GM12878 (cell line): ENCODE data around the gene ELF2. TPM values are rescaled to one million over a fixed set of nuclear protein-coding genes. Genes with fewer than 3 reads are reported as not detected.

Experiments used
- ATAC-seq: fragments of 200-7000 bp; cut with Tn5 transposase; 3 replicates; pipeline ENCODE4 v1.9.1; 2020; ENCODE audit warnings: mild to moderate bottlenecking, moderate library complexity
- BruUV-seq: library from RNA; stranded (reverse); fragments of 400-500 nt; replicated peaks from 2 replicates; lab custom pipeline; 2021; lab: Mats Ljungman, UMichigan
- CTCF ChIA-PET: fragments of 300-600 bp; sonication (Branson Sonifier 250); formaldehyde crosslinking; extraction: SDS; loops from one replicate; lab custom pipeline; 2021; ENCODE audit warnings: inconsistent platforms; lab: Yijun Ruan, JAX
- POLR2A ChIA-PET: fragments of 350-600 bp; formaldehyde crosslinking; extraction: SDS; loops from one replicate; lab custom pipeline; 2021; ENCODE audit warnings: inconsistent platforms; lab: Charles Lee
- RAD21 ChIA-PET: fragments of 300-600 bp; sonication (Branson Sonifier 250); formaldehyde crosslinking; loops from one replicate; lab custom pipeline; 2023; ENCODE audit warnings: antibody characterized with exemption; ENCODE audit not compliant: unreplicated experiment; lab: Charles Lee
- SMC1A ChIA-PET: fragments of 300-600 bp; sonication (Branson Sonifier 250); formaldehyde crosslinking; loops from one replicate; lab custom pipeline; 2023; ENCODE audit not compliant: unreplicated experiment, uncharacterized antibody; lab: Charles Lee
- DNase-seq: peaks from one replicate; pipeline ENCODE4 v3.0.0-alpha.2; 2011; ENCODE audit warnings: low read depth, low spot score
- FAIRE-seq: peaks from 3 replicates; lab custom pipeline; 2011; peaks lifted over from hg19 to GRCh38; lab: Jason Lieb, UNC
- H2AFZ ChIP-seq: 2 replicates; pipeline ENCODE4 v1.6.0; 2011; ENCODE audit warnings: low read depth, low read length, control low read depth; ENCODE audit not compliant: control insufficient read depth
- H3K27ac ChIP-seq: 2 replicates; pipeline ENCODE4 v1.5.1; 2011; ENCODE audit warnings: control low read depth; ENCODE audit not compliant: control insufficient read depth, insufficient read depth
- H3K27me3 ChIP-seq, 2 experiments: replicated peaks in 1 of 2; 2 replicates each; pipeline versions ENCODE4 v1.6.0 to v1.6.1; 2011; ENCODE audit warnings: low read length in 1 of 2; ENCODE audit not compliant: control insufficient read depth in 2 of 2, insufficient read depth in 2 of 2
- H3K36me3 ChIP-seq, 2 experiments: 2 replicates each; pipeline ENCODE4 v1.5.1; 2011; ENCODE audit warnings: low read length in 1 of 2; ENCODE audit not compliant: control insufficient read depth in 2 of 2, insufficient read depth in 2 of 2
- H3K4me1 ChIP-seq: 2 replicates; pipeline ENCODE4 v1.6.1; 2011; ENCODE audit warnings: mild to moderate bottlenecking, low read length, moderate library complexity, mixed read lengths; ENCODE audit not compliant: control insufficient read depth, insufficient read depth
- H3K4me2 ChIP-seq: 2 replicates; pipeline ENCODE4 v1.6.0; 2011; ENCODE audit warnings: control low read depth; ENCODE audit not compliant: control insufficient read depth, insufficient read depth
- H3K4me3 ChIP-seq: fragments of 200-600 bp; sonication (generic); 2 replicates; pipeline ENCODE4 v1.5.1; 2016
- H3K79me2 ChIP-seq: 2 replicates; pipeline ENCODE4 v1.6.0; 2011; ENCODE audit warnings: low read length; ENCODE audit not compliant: control insufficient read depth, insufficient read depth
- H3K9ac ChIP-seq: 2 replicates; pipeline ENCODE4 v1.8.0; 2011; ENCODE audit warnings: low read length, control low read depth, mixed read lengths; ENCODE audit not compliant: control insufficient read depth, insufficient read depth
- H3K9me3 ChIP-seq: replicated peaks from 3 replicates; pipeline ENCODE4 v1.5.1; 2011; ENCODE audit warnings: mild to moderate bottlenecking, low read length; ENCODE audit not compliant: control insufficient read depth, insufficient read depth
- H4K20me1 ChIP-seq: 2 replicates; pipeline ENCODE4 v1.6.0; 2011; ENCODE audit not compliant: control insufficient read depth, insufficient read depth
- BCL3 ChIP-seq: IDR thresholded peaks from 2 replicates; pipeline ENCODE4 v1.6.1; 2011; ENCODE audit warnings: borderline replicate concordance, low read depth, mild to moderate bottlenecking, moderate library complexity, low read length; ENCODE audit not compliant: insufficient read depth, poor library complexity, severe bottlenecking
- CUX1 ChIP-seq: IDR thresholded peaks from 2 replicates; pipeline ENCODE4 v1.6.1; 2012; ENCODE audit warnings: improper control_type of control experiment, low read depth, low read length; ENCODE audit not compliant: insufficient replicate concordance
- RAD51 ChIP-seq: fragments of 450-650 bp; IDR thresholded peaks from 2 replicates; pipeline ENCODE4 v1.6.1; 2016; ENCODE audit warnings: moderate library complexity, mild to moderate bottlenecking, inconsistent platforms
- SPI1 ChIP-seq: IDR thresholded peaks from 2 replicates; pipeline ENCODE4 v1.6.1; 2011; ENCODE audit warnings: low read depth, mild to moderate bottlenecking, low read length, moderate library complexity, borderline replicate concordance; ENCODE audit not compliant: insufficient read depth
- SREBF2 ChIP-seq: IDR thresholded peaks from 2 replicates; pipeline ENCODE4 v1.6.1; 2012; ENCODE audit warnings: mild to moderate bottlenecking, low read length
- WGBS: methylation state at CpG from one replicate; pipeline ENCODE4 v1.1.6; 2016; ENCODE audit warnings: low lambda C conversion rate; ENCODE audit not compliant: insufficient replicate concordance, insufficient coverage; ENCODE audit errors: missing lambda C conversion rate; 5-methylcytosine and 5-hydroxymethylcytosine counted together
- in situ Hi-C: fragments of 300-500 bp; cut with MboI; formaldehyde crosslinking; loops from 9 replicates; pipeline ENCODE4 v1.14.3; 2018; ENCODE audit warnings: mixed read lengths
- intact Hi-C: fragments of 100-400 bp; cut with micrococcal nuclease; formaldehyde crosslinking; loops from one replicate; pipeline ENCODE4 v1.14.2; 2022; ENCODE audit not compliant: unreplicated experiment
- polyA plus RNA-seq, 11 experiments: library from polyadenylated mRNA; depleted of rRNA in 4 of 11; unstranded in 6 of 11; stranded (reverse) in 5 of 11; fragments of >200 nt; fragmentation: Nextera tagmentation in 4 of 11; fragmentation: Illumina TruSeq in 1 of 11; extraction: Ambion mirVana in 4 of 11; extraction: Trizol in 1 of 11; gene quantifications; 1 replicate in 1 of 11; 2 replicates in 10 of 11; pipeline versions ENCODE4 v1.2.1 to v1.2.3, GENCODE V29; 2011 to 2016; ENCODE audit warnings: inconsistent platforms in 2 of 11, missing spikeins in 2 of 11, low read depth in 1 of 11
- total RNA-seq, 4 experiments: library from RNA; depleted of rRNA in 3 of 4; stranded (reverse); fragments of >200 nt in 3 of 4; fragmentation: Illumina TruSeq in 1 of 4; extraction: Trizol in 1 of 4; gene quantifications; 2 replicates each; pipeline versions ENCODE4 v1.2.1 to v1.2.3, GENCODE V29; 2013 to 2021
- TF ChIP-seq, protein P1 (sequence below): fragments of 450-650 bp; IDR thresholded peaks from 2 replicates; pipeline ENCODE4 v1.6.1; 2016; ENCODE audit warnings: mild to moderate bottlenecking
- TF ChIP-seq, protein P2 (sequence below): fragments of 450-650 bp; IDR thresholded peaks from 2 replicates; pipeline ENCODE4 v1.6.1; 2017; ENCODE audit warnings: antibody characterized with exemption, mild to moderate bottlenecking, moderate library complexity

Gene ELF2
- total and polyA plus RNA-seq, 10 of the 15 experiments (the other 5 are each of a cell fraction or from before 2014, with no cell fraction given): 10.5 to 30.1 (median 20.5) TPM

GRCh38 chr4:139200506-139200905 lies 23.5 kb upstream of the ELF2 start:
- SMC1A ChIA-PET: no interaction called here
- Histone ChIP-seq H3K9me3 (0 out of 3 replicates have a peak, but pooled peaks cover 1% of the 10 kb centered on the region), H3K27ac (no peak overlapping the region), H3K4me1 (no peaks in the 10 kb centered on the region), H3K4me2 (no peak overlapping the region), H3K4me3 (no peak overlapping the region), H3K79me2 (no peaks in the 10 kb centered on the region), H3K27me3 (peaks cover 0 to 2% of the 10 kb centered on the region in 2 experiments; a peak in 1 of 4 replicates), H3K36me3 (no peaks in the 10 kb centered on the region), H2AFZ (no peak overlapping the region), H4K20me1 (no peaks in the 10 kb centered on the region), H3K9ac (no peak overlapping the region)
- intact Hi-C loops: no loop called here
- CTCF ChIA-PET: interaction anchor here (0.7 to 0.8 kb wide), 2 partner anchors 15 to 311 kb away, joined by 3 to 4 read pairs; no protein-coding TSS in a partner anchor
- in situ Hi-C loops: no loop called here
- POLR2A ChIA-PET: interaction anchor here (0.6 kb wide), 1 partner anchor 150 kb away, joined by 5 read pairs; no protein-coding TSS in a partner anchor
- no TSS peak for BruUV-seq
- RAD21 ChIA-PET: interaction anchor here (1.0 kb wide), 1 partner anchor 179 kb away, joined by 3 read pairs; no protein-coding TSS in a partner anchor
- FAIRE-seq (no peak), DNase-seq (no peak), ATAC-seq (no peak)
- 79% methylated on average over 4 of the region's 4 CpGs for WGBS
- TF ChIP-seq BCL3: no peak
- TF ChIP-seq, protein P1, sequence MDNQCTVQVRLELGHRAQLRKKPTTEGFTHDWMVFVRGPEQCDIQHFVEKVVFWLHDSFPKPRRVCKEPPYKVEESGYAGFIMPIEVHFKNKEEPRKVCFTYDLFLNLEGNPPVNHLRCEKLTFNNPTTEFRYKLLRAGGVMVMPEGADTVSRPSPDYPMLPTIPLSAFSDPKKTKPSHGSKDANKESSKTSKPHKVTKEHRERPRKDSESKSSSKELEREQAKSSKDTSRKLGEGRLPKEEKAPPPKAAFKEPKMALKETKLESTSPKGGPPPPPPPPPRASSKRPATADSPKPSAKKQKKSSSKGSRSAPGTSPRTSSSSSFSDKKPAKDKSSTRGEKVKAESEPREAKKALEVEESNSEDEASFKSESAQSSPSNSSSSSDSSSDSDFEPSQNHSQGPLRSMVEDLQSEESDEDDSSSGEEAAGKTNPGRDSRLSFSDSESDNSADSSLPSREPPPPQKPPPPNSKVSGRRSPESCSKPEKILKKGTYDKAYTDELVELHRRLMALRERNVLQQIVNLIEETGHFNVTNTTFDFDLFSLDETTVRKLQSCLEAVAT: no peak
- TF ChIP-seq SREBF2: no peak
- TF ChIP-seq, protein P2, sequence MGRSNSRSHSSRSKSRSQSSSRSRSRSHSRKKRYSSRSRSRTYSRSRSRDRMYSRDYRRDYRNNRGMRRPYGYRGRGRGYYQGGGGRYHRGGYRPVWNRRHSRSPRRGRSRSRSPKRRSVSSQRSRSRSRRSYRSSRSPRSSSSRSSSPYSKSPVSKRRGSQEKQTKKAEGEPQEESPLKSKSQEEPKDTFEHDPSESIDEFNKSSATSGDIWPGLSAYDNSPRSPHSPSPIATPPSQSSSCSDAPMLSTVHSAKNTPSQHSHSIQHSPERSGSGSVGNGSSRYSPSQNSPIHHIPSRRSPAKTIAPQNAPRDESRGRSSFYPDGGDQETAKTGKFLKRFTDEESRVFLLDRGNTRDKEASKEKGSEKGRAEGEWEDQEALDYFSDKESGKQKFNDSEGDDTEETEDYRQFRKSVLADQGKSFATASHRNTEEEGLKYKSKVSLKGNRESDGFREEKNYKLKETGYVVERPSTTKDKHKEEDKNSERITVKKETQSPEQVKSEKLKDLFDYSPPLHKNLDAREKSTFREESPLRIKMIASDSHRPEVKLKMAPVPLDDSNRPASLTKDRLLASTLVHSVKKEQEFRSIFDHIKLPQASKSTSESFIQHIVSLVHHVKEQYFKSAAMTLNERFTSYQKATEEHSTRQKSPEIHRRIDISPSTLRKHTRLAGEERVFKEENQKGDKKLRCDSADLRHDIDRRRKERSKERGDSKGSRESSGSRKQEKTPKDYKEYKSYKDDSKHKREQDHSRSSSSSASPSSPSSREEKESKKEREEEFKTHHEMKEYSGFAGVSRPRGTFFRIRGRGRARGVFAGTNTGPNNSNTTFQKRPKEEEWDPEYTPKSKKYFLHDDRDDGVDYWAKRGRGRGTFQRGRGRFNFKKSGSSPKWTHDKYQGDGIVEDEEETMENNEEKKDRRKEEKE: no peak
- no peak for TF ChIP-seq SPI1
- no peak for TF ChIP-seq RAD51
- TF ChIP-seq CUX1: no peak
